Heart right ventricle (tissue), 16 donors: ENCODE results near the gene DCPS. TPM values are rescaled to one million over a fixed set of nuclear protein-coding genes. Genes with fewer than 3 reads are reported as not detected.

Experiments used
- ATAC-seq, 8 donors: fragments of 200-7000 bp; cut with Tn5 transposase; one replicate each; pipeline ENCODE4 v1.9.1; 2020; ENCODE audit warnings: mild to moderate bottlenecking in 8 of 8, moderate library complexity in 8 of 8, moderate number of reproducible peaks in 1 of 8
- DNase-seq, 2 donors: peaks; one replicate each; pipeline ENCODE4 v3.0.0-alpha.2; 2020
- H3K27ac ChIP-seq, 10 donors: fragments of 200-600 bp; sonication (generic) in 2 of 10; one replicate each; pipeline versions ENCODE4 v1.5.0 to v1.8.0; 2020 to 2022; ENCODE audit warnings: mild to moderate bottlenecking in 3 of 10
- H3K27me3 ChIP-seq, 7 donors: fragments of 200-600 bp; one replicate each; pipeline ENCODE4 v1.8.0; 2021 to 2022; ENCODE audit warnings: mild to moderate bottlenecking in 2 of 7
- H3K36me3 ChIP-seq, 9 donors: fragments of 200-600 bp; sonication (generic) in 1 of 9; one replicate each; pipeline versions ENCODE4 v1.5.0 to v1.8.0; 2020 to 2022; ENCODE audit warnings: mild to moderate bottlenecking in 2 of 9
- H3K4me1 ChIP-seq, 9 donors: fragments of 200-600 bp; sonication (generic) in 1 of 9; one replicate each; pipeline versions ENCODE4 v1.5.0 to v1.8.0; 2020 to 2022; ENCODE audit warnings: mild to moderate bottlenecking in 4 of 9
- H3K4me3 ChIP-seq, 10 donors: fragments of 200-600 bp; sonication (generic) in 2 of 10; one replicate each; pipeline versions ENCODE4 v1.5.0 to v1.8.0; 2020 to 2022; ENCODE audit warnings: mild to moderate bottlenecking in 7 of 10, moderate library complexity in 2 of 10
- H3K9me3 ChIP-seq, 11 donors: fragments of 200-600 bp in 10 of 11; sonication (generic) in 2 of 11; one replicate each; pipeline versions ENCODE4 v1.5.0 to v1.8.0; 2013 to 2022; ENCODE audit warnings: mild to moderate bottlenecking in 2 of 11, control low read depth in 1 of 11, moderate library complexity in 1 of 11
- CTCF ChIP-seq, 9 donors: fragments of 200-600 bp; sonication (generic) in 2 of 9; IDR thresholded peaks; one replicate each; pipeline versions ENCODE4 v1.5.0 to v1.8.0; 2021 to 2022; ENCODE audit warnings: antibody characterized with exemption in 9 of 9, mild to moderate bottlenecking in 5 of 9, moderate library complexity in 1 of 9
- WGBS, 2 donors: extraction: QIAGEN DNeasy Blood & Tissue Kit; methylation state at CpG; one replicate each; pipeline ENCODE4 v1.1.7; 2013; ENCODE audit warnings: inconsistent platforms in 1 of 2; 5-methylcytosine and 5-hydroxymethylcytosine counted together
- intact Hi-C, 10 donors: fragments of 100-400 bp; cut with DNase I; formaldehyde crosslinking; loops; one replicate each; pipeline versions ENCODE4 v1.11.1 to v1.14.2; 2022
- polyA plus RNA-seq, 2 donors: library from polyadenylated mRNA; stranded (reverse); fragments of 200-250 nt; gene quantifications; one replicate each; pipeline ENCODE4 v1.2.3, GENCODE V29; 2013
- total RNA-seq, 10 donors: library from RNA; stranded (reverse); fragmentation: NEBNext Ultra II Directional in 3 of 10; extraction: Animal tissue kit (Norgen Biotek cat#: 25700) in 3 of 10; gene quantifications; one replicate each; pipeline versions ENCODE4 v1.2.1 to v1.2.4, GENCODE V29; 2021 to 2023
- donor health status: Arrhythmogenic right ventricular cardiomyopathy.
- donor health status: ischemic (EF 13 %, LVEDD 7.1; RV severe dilation, severe dysfunction).
- donor health status: healthy with polysubstance abuse.
- donor health status: DM: no; HTN: yes; CAD: no.
- donor health status: DM: no; HTN: no; CAD: no.
- donor health status: ischemic (EF 25% LVEDD 6.9; RV normal size, moderate dysfunction).
- donor health status: ischemic (EF 25% LVEDD 5.7; RV mildly dilated, moderate dysfunction).
- donor health status: healthy.
- donor health status: DM: yes; HTN: yes; CAD: no.
- donor health status: Ischemic cardiomyopathy.
- donor health status: ischemic (EF 35%, LVEDD 5.7; RV mildly dilated, moderate dysfunction).
- donor health status: nonischemic (EF 11% LVEDD 7.7; RV severe dilation, severe dysfunction).
- donor health status: DM: yes; HTN: yes; CAD: no.
- donor health status: PGD.
- donor health status: ischemic (EF 29% LVEDD 5.4; RV normal size, mild dysfunction).
- donor health status: nonischemic (EF 23%, LVEDD 6.1; RV moderate dilation, normal function).

DCPS gene
- total and polyA plus RNA-seq, 12 donors, result 6.5 to 17.3 (median 10.6) TPM

GRCh38 chr11:126327281-126328000, 23.6 kb downstream of the DCPS start:
- Histone ChIP-seq H3K36me3 (peaks cover 0 to 16% (median 0%) of the 10 kb centered on the region in 9 donors), H3K4me1 (peaks cover 0 to 11% (median 9%) of the 10 kb centered on the region in 9 donors), H3K4me3 (no peak overlapping the region), H3K27me3 (no peaks in the 10 kb centered on the region), H3K9me3 (no peaks in the 10 kb centered on the region), H3K27ac (no peak overlapping the region)
- DNase-seq (no peak), ATAC-seq (no peak)
- no peak for TF ChIP-seq CTCF (IDR thresholded peaks at IDR 0.05)
- 92 to 93% methylated on average over 17 of the region's 17 CpGs for WGBS, 2 donors
- intact Hi-C loops, result no loop called here

- DNase-seq, result no peak
These were observed 24.1 kb downstream of the DCPS start for GRCh38 chr11:126328001-126328390.

DNA sequence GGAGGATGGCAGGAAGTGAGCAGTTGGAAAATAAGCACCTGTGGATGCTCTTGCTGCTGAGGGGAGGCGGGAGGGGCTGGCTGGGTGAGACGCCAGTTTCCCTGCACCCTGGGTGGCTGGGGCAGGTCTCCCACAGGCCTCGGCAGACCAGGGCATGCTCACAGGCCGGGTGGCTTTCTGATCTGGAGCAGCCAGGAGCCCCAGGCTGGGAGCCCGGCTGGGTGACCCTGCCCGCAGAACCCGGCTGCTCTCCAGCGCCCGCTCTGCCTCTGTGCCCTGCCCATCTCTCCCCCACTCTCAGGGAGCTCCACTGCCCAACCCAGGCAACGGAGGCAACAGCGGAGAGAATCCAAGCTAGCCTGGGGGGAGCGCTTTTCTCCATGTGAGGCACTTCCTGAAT, 24.6 kb downstream of the DCPS start:
- no peak for DNase-seq
- Histone ChIP-seq H3K4me3 (no peak overlapping the region), H3K4me1 (peaks cover 0 to 17% (median 12%) of the 10 kb centered on the region in 9 donors), H3K27me3 (no peaks in the 10 kb centered on the region), H3K36me3 (peaks cover 0 to 20% (median 0%) of the 10 kb centered on the region in 9 donors), H3K9me3 (no peaks in the 10 kb centered on the region), H3K27ac (no peak overlapping the region)
- intact Hi-C loops, result no loop called here
- 96% methylated on average over 12 of the region's 12 CpGs for WGBS, 2 donors
- no peak for TF ChIP-seq CTCF (IDR thresholded peaks at IDR 0.05)
- ATAC-seq, result no peak

More at GRCh38 chr11:126328001-126328390, 24.1 kb downstream of the DCPS start:
- no peak for ATAC-seq
- Histone ChIP-seq H3K36me3 (peaks cover 0 to 21% (median 0%) of the 10 kb centered on the region in 9 donors), H3K27me3 (no peaks in the 10 kb centered on the region), H3K27ac (no peak overlapping the region), H3K4me1 (peaks cover 0 to 16% (median 12%) of the 10 kb centered on the region in 9 donors), H3K9me3 (no peaks in the 10 kb centered on the region), H3K4me3 (no peak overlapping the region)
- WGBS, 2 donors, result 92 to 93% methylated on average over 20 of the region's 20 CpGs
- intact Hi-C loops, result no loop called here
- no peak for TF ChIP-seq CTCF (IDR thresholded peaks at IDR 0.05)

- Histone ChIP-seq H3K4me1 (peaks cover 0 to 17% (median 12%) of the 10 kb centered on the region in 9 donors), H3K27ac (no peak overlapping the region), H3K4me3 (no peak overlapping the region), H3K27me3 (no peaks in the 10 kb centered on the region), H3K9me3 (no peaks in the 10 kb centered on the region), H3K36me3 (peaks cover 0 to 19% (median 0%) of the 10 kb centered on the region in 9 donors)
- 79 to 83% methylated on average over 9 of the region's 9 CpGs for WGBS, 2 donors
- TF ChIP-seq CTCF (IDR thresholded peaks at IDR 0.05), result no peak
- ATAC-seq (no peak), DNase-seq (no peak)
- intact Hi-C loops, result no loop called here
These were observed 25.2 kb downstream of the DCPS start for GRCh38 chr11:126328938-126329643.
